ENCODE results near the gene GLS2.

Gene GLS2

GRCh38 chr12:56488041-56488955, at the start of gene GLS2:
GLS2 (minus strand) TSS chr12:56488161; CDS start chr12:56488118, 43 bp downstream.
- peak; percentile 64 for DNase-seq (ENCODE audit: low read depth, low spot score)
- in situ Hi-C loops (cut with HindIII; ENCODE audit: low sequenced_read_pairs), result no loop called here
- peak within 1 kb of the TSS; percentile 44 for H3K4me3 ChIP-seq (ENCODE audit: low read depth, low read length)
- TF ChIP-seq CTCF (IDR thresholded peaks at IDR 0.05; ENCODE audit: low read depth, low read length), result no peak

GRCh38 chr12:56537546-56537945, 49.6 kb upstream of the GLS2 start:
- in situ Hi-C loops (cut with HindIII; ENCODE audit: low sequenced_read_pairs), result no loop called here

GRCh38 chr12:56530390-56531055, 42.6 kb upstream of the GLS2 start:
- H3K4me3 ChIP-seq (ENCODE audit: low read depth, low read length), result no peak overlapping the region
- TF ChIP-seq CTCF (IDR thresholded peaks at IDR 0.05; ENCODE audit: low read depth, low read length), result no peak
- no peak for DNase-seq (ENCODE audit: low read depth, low spot score)
- in situ Hi-C loops (cut with HindIII; ENCODE audit: low sequenced_read_pairs), result no loop called here

More at GRCh38 chr12:56537546-56537945, 49.6 kb upstream of the GLS2 start:
- H3K4me3 ChIP-seq (ENCODE audit: low read depth, low read length), result no peak overlapping the region
- DNase-seq (ENCODE audit: low read depth, low spot score), result no peak
- no peak for TF ChIP-seq CTCF (IDR thresholded peaks at IDR 0.05; ENCODE audit: low read depth, low read length)

GRCh38 chr12:56529656-56530055, 41.7 kb upstream of the GLS2 start:
- H3K4me3 ChIP-seq (ENCODE audit: low read depth, low read length), result no peak overlapping the region
- DNase-seq (ENCODE audit: low read depth, low spot score), result no peak
- in situ Hi-C loops (cut with HindIII; ENCODE audit: low sequenced_read_pairs), result no loop called here
- no peak for TF ChIP-seq CTCF (IDR thresholded peaks at IDR 0.05; ENCODE audit: low read depth, low read length)

DNA sequence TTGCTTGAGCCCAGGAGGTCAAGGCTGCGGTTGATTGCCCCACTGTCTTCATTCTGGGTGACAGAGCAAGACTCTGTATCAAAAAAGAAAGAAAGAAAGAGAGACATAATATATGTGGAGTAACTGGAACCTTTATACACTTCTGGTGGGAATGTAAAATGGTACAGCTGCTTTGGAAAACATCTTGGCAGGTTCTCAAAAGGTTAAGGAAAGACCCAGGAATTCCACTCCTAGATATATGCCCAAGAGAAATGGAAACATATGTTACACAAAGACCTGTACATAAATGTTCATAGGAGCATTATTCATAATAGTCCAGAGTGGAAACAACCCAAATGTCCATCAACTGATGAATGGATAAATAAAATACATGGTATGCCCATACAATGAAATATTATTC, 40.9 kb upstream of the GLS2 start:
- no peak overlapping the region for H3K4me3 ChIP-seq (ENCODE audit: low read depth, low read length)
- TF ChIP-seq CTCF (IDR thresholded peaks at IDR 0.05; ENCODE audit: low read depth, low read length), result no peak
- no peak for DNase-seq (ENCODE audit: low read depth, low spot score)
- in situ Hi-C loops (cut with HindIII; ENCODE audit: low sequenced_read_pairs), result no loop called here

- peak; percentile 34 for DNase-seq (ENCODE audit: low read depth, low spot score)
- TF ChIP-seq CTCF (IDR thresholded peaks at IDR 0.05; ENCODE audit: low read depth, low read length), result no peak
- peak overlapping the region; percentile 86 for H3K4me3 ChIP-seq (ENCODE audit: low read depth, low read length)
- in situ Hi-C loops (cut with HindIII; ENCODE audit: low sequenced_read_pairs), result no loop called here
Measured at GRCh38 chr12:56522411-56523193, 34.6 kb upstream of the GLS2 start.
